Neural crest cell (in vitro differentiated cells): Measurements from ENCODE around the gene UNC13A. TPM values are rescaled to one million over a fixed set of nuclear protein-coding genes. Genes with fewer than 3 reads are reported as not detected.
A peak's percentile ranks its signal among the peaks of the same experiment; 100 is the strongest.

Experiments used
- DNase-seq: peaks from one replicate; pipeline ENCODE4 v3.0.0; 2021; ENCODE audit warnings: low read depth, mixed read lengths, low spot score
- H3K27ac Mint-ChIP-seq: one replicate; pipeline ENCODE4 v1.8.0; 2021; ENCODE audit warnings: mild to moderate bottlenecking, mixed read lengths; ENCODE audit not compliant: unreplicated experiment
- H3K27me3 Mint-ChIP-seq: 2 replicates; pipeline ENCODE4 v1.8.0; 2021; ENCODE audit warnings: low read depth, mild to moderate bottlenecking, mixed read lengths
- H3K36me3 Mint-ChIP-seq: 2 replicates; pipeline ENCODE4 v1.8.0; 2021; ENCODE audit warnings: low read depth, mild to moderate bottlenecking, mixed read lengths
- H3K4me1 Mint-ChIP-seq: 2 replicates; pipeline ENCODE4 v1.8.0; 2021; ENCODE audit warnings: mixed read lengths
- H3K4me3 Mint-ChIP-seq: one replicate; pipeline ENCODE4 v1.8.0; 2021; ENCODE audit warnings: mild to moderate bottlenecking, mixed read lengths
- H3K9me3 Mint-ChIP-seq: 2 replicates; pipeline ENCODE4 v1.8.0; 2021; ENCODE audit warnings: mixed read lengths
- CTCF ChIP-seq: fragments of 200-600 bp; sonication (generic); conservative IDR thresholded peaks from 2 replicates; pipeline ENCODE4 v1.5.0; 2021; ENCODE audit warnings: antibody characterized with exemption, mild to moderate bottlenecking
- long read RNA-seq: library from polyadenylated mRNA; unstranded; transcript quantifications from one replicate; pipeline ENCODE4 v2.0.0, GENCODE V29; 2020
- total RNA-seq: library from RNA; stranded (reverse); gene quantifications from 2 replicates; pipeline ENCODE4 v1.2.1, GENCODE V29; 2021

UNC13A gene
- total RNA-seq, result 5.7 and 6.4 TPM in 2 replicates
- long read RNA-seq, partial matches to known transcripts, result 0 of 1 reads
- long read RNA-seq, other reads (novel, unspliced or antisense), result 1 of 1 reads

- Mint-ChIP-seq H3K4me3 (peak within 1 kb of the TSS; percentile 88), H3K36me3 (no peaks in the 10 kb centered on the region), H3K9me3 (no peaks in the 10 kb centered on the region), H3K27ac (no peak within 1 kb of the TSS), H3K27me3 (peaks cover 60% of the 10 kb centered on the region), H3K4me1 (peaks cover 12% of the 10 kb centered on the region)
- no peak for TF ChIP-seq CTCF
- peak; percentile 78 for DNase-seq
Measured at GRCh38 chr19:17687857-17688784, at the start of gene UNC13A. Gene UNC13A (minus strand): TSS chr19:17688354. CDS start chr19:17688199, 155 bp downstream.

GRCh38 chr19:17737690-17738153 is 49.6 kb upstream of the UNC13A start:
- no peak for DNase-seq
- H3K4me1 Mint-ChIP-seq, result no peaks in the 10 kb centered on the region
- no peaks in the 10 kb centered on the region for H3K27me3 Mint-ChIP-seq
- no peak overlapping the region for H3K27ac Mint-ChIP-seq
- peaks cover 6% of the 10 kb centered on the region for H3K9me3 Mint-ChIP-seq
- no peak for TF ChIP-seq CTCF
- no peak overlapping the region for H3K4me3 Mint-ChIP-seq
- peaks cover 19% of the 10 kb centered on the region for H3K36me3 Mint-ChIP-seq

DNA sequence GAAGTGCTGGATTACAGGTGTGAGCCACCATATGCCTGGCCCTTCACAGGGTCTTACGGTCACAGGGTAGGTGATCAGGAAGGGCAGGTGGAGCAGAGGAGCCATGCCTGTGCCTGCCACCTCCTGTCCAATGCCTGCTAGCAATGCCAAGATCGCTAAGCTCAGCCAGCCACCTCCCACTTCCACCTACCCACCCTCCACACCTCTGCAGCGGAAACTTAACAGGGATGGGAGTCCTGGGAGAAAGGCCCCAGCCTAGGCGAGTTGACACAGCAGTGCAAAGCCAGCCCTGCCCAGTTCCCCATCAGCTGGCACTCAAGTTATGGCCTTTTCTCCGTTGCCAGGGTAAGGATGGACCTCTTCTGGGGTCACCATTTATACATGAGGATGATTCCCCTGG is 47.3 kb upstream of the UNC13A start:
- TF ChIP-seq CTCF, result no peak
- Mint-ChIP-seq H3K36me3 (peaks cover 28% of the 10 kb centered on the region), H3K4me1 (peaks cover 14% of the 10 kb centered on the region), H3K27me3 (no peaks in the 10 kb centered on the region), H3K9me3 (peaks cover 4% of the 10 kb centered on the region), H3K4me3 (no peak overlapping the region), H3K27ac (no peak overlapping the region)
- DNase-seq, result no peak

DNA sequence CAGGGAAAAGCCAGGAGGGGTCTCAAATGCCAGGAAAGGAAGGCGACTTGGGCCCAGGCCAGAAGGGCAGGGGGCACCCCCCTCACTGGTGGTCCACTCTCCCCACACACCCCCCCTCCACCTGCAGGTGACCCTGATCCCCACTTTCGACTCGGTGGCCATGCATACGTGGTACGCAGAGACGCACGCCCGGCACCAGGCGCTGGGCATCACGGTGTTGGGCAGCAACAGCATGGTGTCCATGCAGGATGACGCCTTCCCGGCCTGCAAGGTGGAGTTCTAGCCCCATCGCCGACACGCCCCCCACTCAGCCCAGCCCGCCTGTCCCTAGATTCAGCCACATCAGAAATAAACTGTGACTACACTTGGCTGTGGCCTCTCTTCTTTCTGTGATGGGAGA is 46.0 kb upstream of the UNC13A start:
- DNase-seq, result no peak
- peaks cover 14% of the 10 kb centered on the region for H3K4me1 Mint-ChIP-seq
- H3K4me3 Mint-ChIP-seq, result no peak overlapping the region
- H3K9me3 Mint-ChIP-seq, result peaks cover 4% of the 10 kb centered on the region
- no peak overlapping the region for H3K27ac Mint-ChIP-seq
- peaks cover 34% of the 10 kb centered on the region for H3K36me3 Mint-ChIP-seq
- no peaks in the 10 kb centered on the region for H3K27me3 Mint-ChIP-seq
- TF ChIP-seq CTCF, result no peak

DNA sequence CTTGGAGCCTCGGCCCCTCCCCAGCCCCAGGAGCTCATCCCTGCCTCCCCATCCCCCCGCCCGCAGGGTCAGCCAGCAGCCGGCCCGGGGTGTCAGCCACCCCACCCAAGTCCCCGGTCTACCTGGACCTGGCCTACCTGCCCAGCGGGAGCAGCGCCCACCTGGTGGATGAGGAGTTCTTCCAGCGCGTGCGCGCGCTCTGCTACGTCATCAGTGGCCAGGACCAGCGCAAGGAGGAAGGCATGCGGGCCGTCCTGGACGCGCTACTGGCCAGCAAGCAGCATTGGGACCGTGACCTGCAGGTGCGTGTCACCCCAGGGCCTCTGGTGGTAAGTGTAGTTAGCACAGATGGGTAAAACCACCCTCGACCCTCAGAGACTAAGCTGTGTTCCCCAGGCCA is 45.0 kb upstream of the UNC13A start:
- Mint-ChIP-seq H3K36me3 (peaks cover 34% of the 10 kb centered on the region), H3K27ac (no peak overlapping the region), H3K9me3 (peaks cover 4% of the 10 kb centered on the region), H3K4me1 (peaks cover 14% of the 10 kb centered on the region), H3K27me3 (no peaks in the 10 kb centered on the region), H3K4me3 (no peak overlapping the region)
- no peak for TF ChIP-seq CTCF
- no peak for DNase-seq
